Fibroblast of peridontal ligament (primary cell): Measurements from ENCODE around the gene GJB1.
"Not testable (repeated sequence)": the region's sequence is repeated elsewhere in the genome, so short reads cannot be mapped to it uniquely, and the experiment has no call there.

Experiments used
- DNase-seq: peaks from one replicate; pipeline ENCODE4 v3.0.0-alpha.2; 2010; ENCODE audit errors: extremely low read depth

The GJB1 gene

GRCh38 chrX:71256051-71256450, 33.0 kb downstream of the GJB1 start:
- DNase-seq: no peak

- no peak for DNase-seq
Observed at GRCh38 chrX:71256856-71257255, 33.8 kb downstream of the GJB1 start.

DNA sequence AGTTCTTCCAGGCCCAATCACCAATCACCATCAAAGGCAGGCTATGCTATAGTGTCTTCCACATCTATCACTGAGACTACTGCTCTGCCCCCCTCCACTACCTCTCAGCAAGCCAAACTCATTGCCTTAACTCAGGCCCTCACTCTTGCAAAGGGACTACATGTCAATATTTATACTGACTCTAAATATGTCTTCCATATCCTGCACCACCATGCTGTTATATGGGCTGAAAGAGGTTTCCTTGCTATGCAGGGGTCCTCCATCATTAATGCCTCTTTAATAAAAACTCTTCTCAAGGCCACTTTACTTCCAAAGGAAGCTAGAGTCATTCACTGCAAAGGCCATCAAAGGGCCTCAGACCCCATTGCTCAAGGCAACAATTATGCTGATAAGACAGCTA, 45.6 kb downstream of the GJB1 start:
- DNase-seq: not testable (repeated sequence)

- DNase-seq: no peak
Observed at GRCh38 chrX:71269801-71270395, 46.9 kb downstream of the GJB1 start.

GRCh38 chrX:71272313-71272712, 49.3 kb downstream of the GJB1 start:
- not testable (repeated sequence) for DNase-seq
